Endothelial cell of umbilical vein (primary cell): ENCODE measurements around the gene KLHL6. TPM values are rescaled to one million over a fixed set of nuclear protein-coding genes. Genes with fewer than 3 reads are reported as not detected.

Experiments used
- BruUV-seq: library from RNA; stranded (reverse); fragments of 400-500 nt; replicated peaks from 2 replicates; lab custom pipeline; 2021; lab: Mats Ljungman, UMichigan
- CTCF ChIA-PET: fragments of 300-600, 350-600 bp; sonication (Branson Sonifier 250); formaldehyde crosslinking; loops from one replicate; lab custom pipeline; 2021; ENCODE audit warnings: antibody characterized with exemption, inconsistent platforms; lab: Charles Lee
- POLR2A ChIA-PET: fragments of 300-600, 350-600 bp; sonication (Branson Sonifier 250); formaldehyde crosslinking; loops from one replicate; lab custom pipeline; 2021; ENCODE audit warnings: antibody characterized with exemption, inconsistent platforms; lab: Charles Lee
- DNase-seq: peaks from one replicate; pipeline ENCODE4 v3.0.0-alpha.2; 2011; ENCODE audit warnings: low read depth, low spot score
- FAIRE-seq: peaks from 2 replicates; lab custom pipeline; 2011; peaks lifted over from hg19 to GRCh38; lab: Jason Lieb, UNC
- H2AFZ ChIP-seq: 2 replicates; pipeline ENCODE4 v1.6.0; 2012; ENCODE audit warnings: low read depth, low read length, control low read depth, inconsistent platforms
- H3K27ac ChIP-seq: 2 replicates; pipeline ENCODE4 v1.5.1; 2011; ENCODE audit warnings: low read depth, mild to moderate bottlenecking, control low read depth, low read length, moderate library complexity; ENCODE audit not compliant: insufficient read depth
- H3K27me3 ChIP-seq, 2 experiments: 2 replicates each; pipeline versions ENCODE4 v1.6.0 to v1.6.1; 2011; ENCODE audit warnings: low read length in 2 of 2, mixed read lengths in 1 of 2; ENCODE audit not compliant: control insufficient read depth in 2 of 2, insufficient read depth in 2 of 2
- H3K36me3 ChIP-seq, 2 experiments: 2 replicates in 1 of 2; 3 replicates in 1 of 2; pipeline ENCODE4 v1.5.1; 2011; ENCODE audit warnings: low read length in 2 of 2, mild to moderate bottlenecking in 1 of 2, moderate library complexity in 1 of 2; ENCODE audit not compliant: control insufficient read depth in 2 of 2, insufficient read depth in 2 of 2; ENCODE audit errors: extremely low read depth in 1 of 2
- H3K4me1 ChIP-seq: 3 replicates; pipeline ENCODE4 v1.5.1; 2011; ENCODE audit warnings: mild to moderate bottlenecking, low read length; ENCODE audit not compliant: control insufficient read depth, insufficient read depth; ENCODE audit errors: extremely low read depth
- H3K4me2 ChIP-seq: 2 replicates; pipeline ENCODE4 v1.6.1; 2011; ENCODE audit warnings: low read length, control low read depth, mixed read lengths; ENCODE audit not compliant: insufficient read depth
- H3K4me3 ChIP-seq, 3 experiments: fragments of 200-600 bp in 1 of 3; sonication (generic), shearing (Covaris generic) in 1 of 3; replicated peaks in 1 of 3; 2 replicates each; pipeline ENCODE4 v1.5.1; 2011 to 2016; ENCODE audit warnings: control low read depth in 3 of 3, low read length in 3 of 3, mild to moderate bottlenecking in 2 of 3, inconsistent platforms in 1 of 3, low read depth in 1 of 3, moderate library complexity in 1 of 3; ENCODE audit not compliant: insufficient read depth in 1 of 3
- H3K79me2 ChIP-seq: 2 replicates; pipeline ENCODE4 v1.6.0; 2012; ENCODE audit warnings: low read length, inconsistent platforms; ENCODE audit not compliant: control insufficient read depth, insufficient read depth
- H3K9ac ChIP-seq: replicated peaks from 2 replicates; pipeline ENCODE3; 2011; ENCODE audit warnings: low read length, control low read depth; ENCODE audit not compliant: insufficient read depth; ENCODE audit errors: extremely low read depth
- H3K9me1 ChIP-seq: replicated peaks from 3 replicates; pipeline ENCODE4 v1.6.0; 2011; ENCODE audit warnings: mild to moderate bottlenecking, low read length; ENCODE audit not compliant: control insufficient read depth, insufficient read depth; ENCODE audit errors: extremely low read depth
- H3K9me3 ChIP-seq: replicated peaks from 2 replicates; pipeline ENCODE4 v1.5.1; 2012; ENCODE audit warnings: low read length, inconsistent platforms; ENCODE audit not compliant: control insufficient read depth, insufficient read depth
- H4K20me1 ChIP-seq: replicated peaks from 2 replicates; pipeline ENCODE3; 2011; ENCODE audit warnings: mild to moderate bottlenecking, low read length; ENCODE audit not compliant: control insufficient read depth, insufficient read depth; ENCODE audit errors: extremely low read depth
- CTCF ChIP-seq, 2 donors: IDR thresholded peaks; 1 replicate in 1 of 2; 2 replicates in 1 of 2; pipeline ENCODE4 v1.5.1; 2011; ENCODE audit warnings: low read length in 2 of 2, mild to moderate bottlenecking in 2 of 2, moderate library complexity in 2 of 2, control low read depth in 1 of 2, inconsistent platforms in 1 of 2, low read depth in 1 of 2; ENCODE audit not compliant: insufficient read depth in 1 of 2; ENCODE audit errors: extremely low read depth in 1 of 2
- EZH2 ChIP-seq: IDR thresholded peaks from 2 replicates; pipeline ENCODE4 v1.6.1; 2012; ENCODE audit warnings: borderline replicate concordance, low read depth, mild to moderate bottlenecking, moderate library complexity, low read length, inconsistent platforms; ENCODE audit not compliant: severe bottlenecking
- FOS ChIP-seq: IDR thresholded peaks from 2 replicates; pipeline ENCODE4 v1.6.1; 2011; ENCODE audit warnings: mild to moderate bottlenecking, low read length, moderate library complexity, borderline replicate concordance; ENCODE audit not compliant: insufficient read depth
- GATA2 ChIP-seq: IDR thresholded peaks from 2 replicates; pipeline ENCODE4 v1.7.0; 2011; ENCODE audit warnings: low read depth, mild to moderate bottlenecking, moderate library complexity, mixed read lengths, low read length; ENCODE audit not compliant: insufficient read length, insufficient read depth
- JUN ChIP-seq: IDR thresholded peaks from 2 replicates; pipeline ENCODE4 v1.6.1; 2011; ENCODE audit warnings: borderline replicate concordance, low read depth; ENCODE audit not compliant: insufficient read length, insufficient read depth
- MAX ChIP-seq: IDR thresholded peaks from 2 replicates; pipeline ENCODE4 v1.6.1; 2011; ENCODE audit not compliant: insufficient read depth, insufficient read length
- MYC ChIP-seq: IDR thresholded peaks from one replicate; pipeline ENCODE4 v1.6.1; 2011; ENCODE audit warnings: mild to moderate bottlenecking, low read depth, low read length
- POLR2A ChIP-seq: IDR thresholded peaks from 2 replicates; pipeline ENCODE4 v1.6.1; 2012; ENCODE audit warnings: low read depth, mild to moderate bottlenecking, control low read depth, low read length
- POLR2AphosphoS5 ChIP-seq: IDR thresholded peaks from 2 replicates; pipeline ENCODE4 v1.6.1; 2012; ENCODE audit warnings: low read depth, mild to moderate bottlenecking, control low read depth, low read length, moderate library complexity; ENCODE audit not compliant: insufficient read depth
- dilution Hi-C: fragments of 300-500 bp; cut with MboI; formaldehyde crosslinking; loops from one replicate; pipeline ENCODE4 v1.15.0; 2019; ENCODE audit warnings: low sequenced_read_pairs; ENCODE audit not compliant: extremely low pct_ligation_motif_present
- intact Hi-C: fragments of 100-400 bp; cut with micrococcal nuclease; formaldehyde crosslinking; loops from one replicate; pipeline ENCODE4 v1.10.0; 2022
- polyA plus RNA-seq, 4 experiments: library from polyadenylated mRNA; depleted of rRNA in 3 of 4; stranded (reverse) in 3 of 4; unstranded in 1 of 4; fragments of >200 nt; gene quantifications; 2 replicates each; pipeline versions ENCODE4 v1.2.1 to v1.2.3, GENCODE V29; 2011 to 2012; ENCODE audit warnings: missing spikeins in 1 of 4
- total RNA-seq: library from RNA; stranded (reverse); gene quantifications from 2 replicates; pipeline ENCODE4 v1.2.3, GENCODE V29; 2021

The KLHL6 gene
- total and polyA plus RNA-seq, 2 donors (not counting 3 experiments of a cell fraction or from before 2014, with no cell fraction given) = 5.7 to 12.6 TPM

GRCh38 chr3:183485093-183485492 is 70.4 kb downstream of the KLHL6 start:
- no peak for DNase-seq
- ChIA-PET CTCF (interaction anchor here (1.7 kb wide), 1 partner anchor 282 kb away, joined by 6 read pairs; no protein-coding TSS in a partner anchor), POLR2A (no interaction called here)
- H3K4me1 ChIP-seq = peaks cover 3% of the 10 kb centered on the region
- TF ChIP-seq FOS = no peak
- no peak for TF ChIP-seq MAX
- no peak for TF ChIP-seq POLR2A
- no peak for TF ChIP-seq GATA2
- no peak for TF ChIP-seq CTCF (IDR thresholded peaks at IDR 0.05; ENCODE audit: extremely low read depth in 1 of 2, insufficient read depth in 1 of 2, low read depth in 1 of 2, low read length in 2 of 2)
- no peak for TF ChIP-seq MYC
- no peak for TF ChIP-seq JUN
- TF ChIP-seq EZH2 = no peak
- TF ChIP-seq POLR2AphosphoS5 = no peak
- intact Hi-C loops (no loop called here), dilution Hi-C loops (no loop called here)
- no peak for FAIRE-seq
- H4K20me1 ChIP-seq = no peaks in the 10 kb centered on the region
- no peaks in the 10 kb centered on the region for H3K27me3 ChIP-seq
- H3K4me3 ChIP-seq = no peak overlapping the region
- H3K36me3 ChIP-seq = no peaks in the 10 kb centered on the region
- no peak overlapping the region for H2AFZ ChIP-seq
- no peaks in the 10 kb centered on the region for H3K9me3 ChIP-seq
- no peak overlapping the region for H3K27ac ChIP-seq
- no TSS peak for BruUV-seq
- no peaks in the 10 kb centered on the region for H3K9me1 ChIP-seq
- H3K9ac ChIP-seq = no peak overlapping the region
- no peak overlapping the region for H3K4me2 ChIP-seq
- no peaks in the 10 kb centered on the region for H3K79me2 ChIP-seq
